ENCODE data around the gene UPP2. TPM values are rescaled to one million over a fixed set of nuclear protein-coding genes. Genes with fewer than 3 reads are reported as not detected.

Gene UPP2
- total and polyA plus RNA-seq, 2 of the 13 experiments (the other 11 are each of a cell fraction or from before 2014, with no cell fraction given): 0.07 to 0.28 TPM

DNA sequence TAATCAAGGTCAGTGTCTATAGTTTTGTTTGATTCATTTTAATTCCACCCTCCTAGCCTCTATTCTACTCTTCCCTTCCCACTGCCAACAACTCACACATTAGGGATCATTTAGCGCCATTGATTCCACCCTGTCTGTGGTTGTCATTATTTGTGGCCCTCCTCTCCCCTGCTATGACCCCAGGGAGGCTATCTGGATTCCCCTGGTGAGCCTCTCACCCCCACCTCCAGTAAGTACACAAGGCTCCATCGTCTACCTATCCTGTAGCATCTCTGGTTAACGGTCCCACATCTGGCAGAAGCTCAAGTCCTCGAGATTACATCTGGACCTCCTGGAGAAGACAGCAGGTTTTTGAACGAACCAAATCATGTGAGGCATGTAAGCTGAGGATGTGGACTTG lies 27.4 kb downstream of the UPP2 start (continued):
- TF ChIP-seq TRAFD1 (CRISPR knock-in tag; IDR thresholded peaks at IDR 0.05; ENCODE audit: borderline replicate concordance) (no peak), NFKB2 (CRISPR knock-in tag; IDR thresholded peaks at IDR 0.05; ENCODE audit: borderline replicate concordance) (no peak), FOXA1 (IDR thresholded peaks at IDR 0.05) (no peak), FOXA1 (CRISPR knock-in tag; IDR thresholded peaks at IDR 0.05) (peak; percentile 62), MEF2D (CRISPR knock-in tag; IDR thresholded peaks at IDR 0.05) (no peak), ZNF782 (CRISPR knock-in tag; IDR thresholded peaks at IDR 0.05; ENCODE audit: borderline replicate concordance) (no peak)
- TF ChIP-seq, protein P1, sequence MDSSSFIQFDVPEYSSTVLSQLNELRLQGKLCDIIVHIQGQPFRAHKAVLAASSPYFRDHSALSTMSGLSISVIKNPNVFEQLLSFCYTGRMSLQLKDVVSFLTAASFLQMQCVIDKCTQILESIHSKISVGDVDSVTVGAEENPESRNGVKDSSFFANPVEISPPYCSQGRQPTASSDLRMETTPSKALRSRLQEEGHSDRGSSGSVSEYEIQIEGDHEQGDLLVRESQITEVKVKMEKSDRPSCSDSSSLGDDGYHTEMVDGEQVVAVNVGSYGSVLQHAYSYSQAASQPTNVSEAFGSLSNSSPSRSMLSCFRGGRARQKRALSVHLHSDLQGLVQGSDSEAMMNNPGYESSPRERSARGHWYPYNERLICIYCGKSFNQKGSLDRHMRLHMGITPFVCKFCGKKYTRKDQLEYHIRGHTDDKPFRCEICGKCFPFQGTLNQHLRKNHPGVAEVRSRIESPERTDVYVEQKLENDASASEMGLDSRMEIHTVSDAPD (CRISPR knock-in tag; IDR thresholded peaks at IDR 0.05): no peak
- TF ChIP-seq, protein P2, sequence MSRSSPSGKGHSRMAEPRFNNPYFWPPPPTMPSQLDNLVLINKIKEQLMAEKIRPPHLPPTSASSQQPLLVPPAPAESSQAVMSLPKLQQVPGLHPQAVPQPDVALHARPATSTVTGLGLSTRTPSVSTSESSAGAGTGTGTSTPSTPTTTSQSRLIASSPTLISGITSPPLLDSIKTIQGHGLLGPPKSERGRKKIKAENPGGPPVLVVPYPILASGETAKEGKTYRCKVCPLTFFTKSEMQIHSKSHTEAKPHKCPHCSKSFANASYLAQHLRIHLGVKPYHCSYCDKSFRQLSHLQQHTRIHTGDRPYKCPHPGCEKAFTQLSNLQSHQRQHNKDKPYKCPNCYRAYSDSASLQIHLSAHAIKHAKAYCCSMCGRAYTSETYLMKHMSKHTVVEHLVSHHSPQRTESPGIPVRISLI (CRISPR knock-in tag; IDR thresholded peaks at IDR 0.05; ENCODE audit: borderline replicate concordance): no peak
- TF ChIP-seq, protein P3, sequence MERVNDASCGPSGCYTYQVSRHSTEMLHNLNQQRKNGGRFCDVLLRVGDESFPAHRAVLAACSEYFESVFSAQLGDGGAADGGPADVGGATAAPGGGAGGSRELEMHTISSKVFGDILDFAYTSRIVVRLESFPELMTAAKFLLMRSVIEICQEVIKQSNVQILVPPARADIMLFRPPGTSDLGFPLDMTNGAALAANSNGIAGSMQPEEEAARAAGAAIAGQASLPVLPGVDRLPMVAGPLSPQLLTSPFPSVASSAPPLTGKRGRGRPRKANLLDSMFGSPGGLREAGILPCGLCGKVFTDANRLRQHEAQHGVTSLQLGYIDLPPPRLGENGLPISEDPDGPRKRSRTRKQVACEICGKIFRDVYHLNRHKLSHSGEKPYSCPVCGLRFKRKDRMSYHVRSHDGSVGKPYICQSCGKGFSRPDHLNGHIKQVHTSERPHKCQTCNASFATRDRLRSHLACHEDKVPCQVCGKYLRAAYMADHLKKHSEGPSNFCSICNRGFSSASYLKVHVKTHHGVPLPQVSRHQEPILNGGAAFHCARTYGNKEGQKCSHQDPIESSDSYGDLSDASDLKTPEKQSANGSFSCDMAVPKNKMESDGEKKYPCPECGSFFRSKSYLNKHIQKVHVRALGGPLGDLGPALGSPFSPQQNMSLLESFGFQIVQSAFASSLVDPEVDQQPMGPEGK (CRISPR knock-in tag; IDR thresholded peaks at IDR 0.05): peak; percentile 33; the same call in 1 of the 2 replicates
- TF ChIP-seq, protein P4, sequence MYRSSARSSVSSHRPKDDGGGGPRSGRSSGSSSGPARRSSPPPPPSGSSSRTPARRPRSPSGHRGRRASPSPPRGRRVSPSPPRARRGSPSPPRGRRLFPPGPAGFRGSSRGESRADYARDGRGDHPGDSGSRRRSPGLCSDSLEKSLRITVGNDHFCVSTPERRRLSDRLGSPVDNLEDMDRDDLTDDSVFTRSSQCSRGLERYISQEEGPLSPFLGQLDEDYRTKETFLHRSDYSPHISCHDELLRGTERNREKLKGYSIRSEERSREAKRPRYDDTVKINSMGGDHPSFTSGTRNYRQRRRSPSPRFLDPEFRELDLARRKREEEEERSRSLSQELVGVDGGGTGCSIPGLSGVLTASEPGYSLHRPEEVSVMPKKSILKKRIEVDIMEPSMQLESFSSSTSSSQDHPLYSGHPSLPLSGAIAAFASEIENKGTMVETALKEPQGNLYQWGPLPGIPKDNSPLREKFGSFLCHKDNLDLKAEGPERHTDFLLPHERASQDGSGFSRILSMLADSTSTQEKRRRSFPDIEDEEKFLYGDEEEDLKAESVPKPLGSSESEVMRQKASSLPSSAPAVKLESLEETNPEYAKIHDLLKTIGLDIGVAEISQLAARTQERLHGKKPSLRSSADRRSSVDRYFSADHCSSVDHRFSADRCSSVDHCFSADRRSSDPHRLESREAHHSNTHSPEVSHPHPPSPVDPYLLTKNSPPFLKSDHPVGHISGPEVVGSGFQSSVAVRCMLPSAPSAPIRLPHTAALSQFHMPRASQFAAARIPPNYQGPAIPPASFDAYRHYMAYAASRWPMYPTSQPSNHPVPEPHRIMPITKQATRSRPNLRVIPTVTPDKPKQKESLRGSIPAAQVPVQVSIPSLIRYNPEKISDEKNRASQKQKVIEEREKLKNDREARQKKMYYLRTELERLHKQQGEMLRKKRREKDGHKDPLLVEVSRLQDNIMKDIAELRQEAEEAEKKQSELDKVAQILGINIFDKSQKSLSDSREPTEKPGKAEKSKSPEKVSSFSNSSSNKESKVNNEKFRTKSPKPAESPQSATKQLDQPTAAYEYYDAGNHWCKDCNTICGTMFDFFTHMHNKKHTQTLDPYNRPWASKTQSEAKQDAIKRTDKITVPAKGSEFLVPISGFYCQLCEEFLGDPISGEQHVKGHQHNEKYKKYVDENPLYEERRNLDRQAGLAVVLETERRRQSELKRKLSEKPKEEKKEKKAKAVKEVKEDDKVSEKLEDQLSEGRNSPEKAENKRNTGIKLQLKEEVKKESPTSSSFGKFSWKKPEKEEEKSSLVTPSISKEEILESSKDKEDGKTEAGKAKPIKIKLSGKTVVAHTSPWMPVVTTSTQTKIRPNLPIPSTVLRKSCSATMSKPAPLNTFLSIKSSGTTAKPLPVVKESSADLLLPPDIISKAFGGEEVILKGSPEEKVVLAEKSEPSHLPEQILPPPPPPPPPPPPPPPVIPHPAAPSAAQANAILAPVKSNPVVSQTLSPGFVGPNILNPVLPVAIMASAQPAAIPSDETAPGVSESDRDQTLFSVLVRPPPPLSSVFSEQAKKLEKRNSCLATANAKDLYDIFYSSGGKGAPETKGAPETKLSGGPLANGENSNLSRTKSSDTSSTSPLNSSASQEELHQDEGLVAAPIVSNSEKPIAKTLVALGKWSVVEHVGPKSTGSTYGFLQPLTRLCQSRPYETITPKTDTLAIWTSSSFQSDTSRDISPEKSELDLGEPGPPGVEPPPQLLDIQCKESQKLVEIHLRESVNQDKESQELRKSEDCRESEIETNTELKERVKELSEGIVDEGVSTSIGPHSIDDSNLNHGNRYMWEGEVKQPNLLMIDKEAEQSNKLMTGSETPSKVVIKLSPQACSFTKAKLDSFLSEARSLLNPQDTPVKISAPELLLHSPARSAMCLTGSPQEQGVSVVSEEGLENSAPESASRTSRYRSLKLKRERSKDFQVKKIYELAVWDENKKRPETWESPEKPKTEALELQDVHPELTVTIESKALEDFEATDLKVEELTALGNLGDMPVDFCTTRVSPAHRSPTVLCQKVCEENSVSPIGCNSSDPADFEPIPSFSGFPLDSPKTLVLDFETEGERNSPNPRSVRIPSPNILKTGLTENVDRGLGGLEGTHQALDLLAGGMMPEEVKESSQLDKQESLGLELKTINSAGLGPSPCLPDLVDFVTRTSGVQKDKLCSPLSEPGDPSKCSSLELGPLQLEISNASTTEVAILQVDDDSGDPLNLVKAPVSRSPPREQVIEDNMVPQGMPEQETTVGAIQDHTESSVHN (CRISPR knock-in tag; IDR thresholded peaks at IDR 0.05): no peak
- TF ChIP-seq, protein P5, sequence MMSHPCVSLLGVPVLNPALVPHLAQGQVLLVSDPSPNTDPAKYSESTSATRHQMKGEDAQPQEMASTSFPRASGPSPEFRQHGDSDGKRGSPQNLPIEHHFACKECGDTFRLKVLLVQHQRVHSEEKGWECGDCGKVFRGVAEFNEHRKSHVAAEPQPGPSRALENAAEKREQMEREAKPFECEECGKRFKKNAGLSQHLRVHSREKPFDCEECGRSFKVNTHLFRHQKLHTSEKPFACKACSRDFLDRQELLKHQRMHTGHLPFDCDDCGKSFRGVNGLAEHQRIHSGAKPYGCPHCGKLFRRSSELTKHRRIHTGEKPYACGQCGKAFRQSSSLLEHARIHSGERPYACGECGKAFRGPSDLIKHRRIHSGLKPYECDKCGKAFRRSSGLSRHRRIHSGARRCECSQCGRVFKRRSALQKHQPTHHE (CRISPR knock-in tag; IDR thresholded peaks at IDR 0.05; ENCODE audit: borderline replicate concordance): no peak
